Gastroesophageal sphincter (tissue), 3 donors: ENCODE measurements around the gene NEK7.

Source experiments
- CTCF ChIP-seq, 4 experiments: fragments of 200-600 bp in 2 of 4; fragments of 450-650 bp in 2 of 4; sonication (generic) in 1 of 4; IDR thresholded peaks; one replicate each; pipeline ENCODE4 v1.5.1; 2017 to 2019; ENCODE audit warnings: antibody characterized with exemption in 4 of 4, mild to moderate bottlenecking in 2 of 4, moderate library complexity in 2 of 4
- POLR2A ChIP-seq, 2 donors: fragments of 450-650 bp; IDR thresholded peaks; one replicate each; pipeline ENCODE4 v1.6.1; 2017; ENCODE audit warnings: antibody characterized with exemption in 2 of 2, mild to moderate bottlenecking in 2 of 2, moderate library complexity in 1 of 2

GRCh38 chr1:198241553-198241952 is 84.8 kb downstream of the NEK7 start:
- no peak for TF ChIP-seq CTCF (IDR thresholded peaks at IDR 0.05)
- no peak for TF ChIP-seq POLR2A (IDR thresholded peaks at IDR 0.05)
